HG02973 (cell line): ENCODE results near the gene MTF1.

Experiments used
- ATAC-seq: cut with Tn5 transposase; IDR thresholded peaks from one replicate; pipeline ENCODE4 v1.9.1; 2021; ENCODE audit warnings: moderate library complexity; ENCODE audit not compliant: unreplicated experiment

Gene MTF1

GRCh38 chr1:37831809-37832208 is 27.6 kb downstream of the MTF1 start:
- no peak for ATAC-seq

GRCh38 chr1:37831109-37831508 is 28.3 kb downstream of the MTF1 start:
- ATAC-seq: no peak

- ATAC-seq: no peak
Observed at GRCh38 chr1:37828410-37829074, 30.9 kb downstream of the MTF1 start.

- ATAC-seq: no peak
Observed at GRCh38 chr1:37825506-37825905, 33.9 kb downstream of the MTF1 start.

GRCh38 chr1:37824001-37824400 is 35.4 kb downstream of the MTF1 start:
- no peak for ATAC-seq

GRCh38 chr1:37822906-37823815 is 36.2 kb downstream of the MTF1 start:
- no peak for ATAC-seq

- no peak for ATAC-seq
Observed at GRCh38 chr1:37821481-37821880, 37.9 kb downstream of the MTF1 start.

- no peak for ATAC-seq
Observed at GRCh38 chr1:37817481-37817880, 41.9 kb downstream of the MTF1 start.

- no peak for ATAC-seq
Observed at GRCh38 chr1:37814252-37814651, 45.1 kb downstream of the MTF1 start.

GRCh38 chr1:37813529-37814145 is 45.8 kb downstream of the MTF1 start:
- ATAC-seq: no peak

- peak; percentile 34 for ATAC-seq
Observed at GRCh38 chr1:37811027-37811655, 48.3 kb downstream of the MTF1 start.

GRCh38 chr1:37809942-37810341 is 49.5 kb downstream of the MTF1 start:
- no peak for ATAC-seq

- peak; percentile 33 for ATAC-seq
Observed at GRCh38 chr1:37808369-37809319, 50.7 kb downstream of the MTF1 start.

GRCh38 chr1:37807555-37808368 is 51.6 kb downstream of the MTF1 start, which contains the start of the genes C1orf122 and YRDC:
C1orf122 (plus strand) TSS chr1:37807790; CDS start chr1:37808405, 615 bp downstream.
YRDC (minus strand) TSS chr1:37808208; CDS start chr1:37808180, 28 bp downstream.
- peak; percentile 72 for ATAC-seq

GRCh38 chr1:37807220-37807554 is 52.2 kb downstream of the MTF1 start:
- no peak for ATAC-seq

GRCh38 chr1:37802439-37802838 is 57.0 kb downstream of the MTF1 start:
- ATAC-seq: no peak

GRCh38 chr1:37797750-37798345 is 61.5 kb downstream of the MTF1 start:
- no peak for ATAC-seq

- ATAC-seq: no peak
Observed at GRCh38 chr1:37795340-37796125, 63.9 kb downstream of the MTF1 start.
